K562 (cell line): ENCODE data around the gene NAA40. TPM values are rescaled to one million over a fixed set of nuclear protein-coding genes. Genes with fewer than 3 reads are reported as not detected.

ENCODE experiments used
- ATAC-seq: fragments of 200-7000 bp; cut with Tn5 transposase; 3 replicates; pipeline ENCODE4 v1.9.1; 2020; ENCODE audit warnings: moderate library complexity
- BruUV-seq: library from RNA; stranded (reverse); fragments of 400-500 nt; replicated peaks from 2 replicates; lab custom pipeline; 2021; lab: Mats Ljungman, UMichigan
- CTCF ChIA-PET: fragments of 300-600 bp; formaldehyde crosslinking; extraction: SDS; loops from one replicate; lab custom pipeline; 2021; ENCODE audit warnings: low intra/inter-chr PET ratio; lab: Yijun Ruan, JAX
- POLR2A ChIA-PET: fragments of 300-600, 350-650 bp; sonication (Branson Sonifier 250); formaldehyde crosslinking; extraction: SDS; loops from one replicate; lab custom pipeline; 2021; ENCODE audit warnings: antibody characterized with exemption, inconsistent platforms; lab: Yijun Ruan, JAX
- DNase-seq, 4 experiments: peaks; one replicate each; pipeline versions ENCODE4 v3.0.0 to v3.0.0-alpha.2; 2011 to 2018; ENCODE audit warnings: low spot score in 3 of 4, mixed read lengths in 3 of 4; ENCODE audit errors: extremely low read depth in 1 of 4
- FAIRE-seq: peaks from 2 replicates; lab custom pipeline; 2011; peaks lifted over from hg19 to GRCh38; lab: Jason Lieb, UNC
- H2AFZ ChIP-seq: 2 replicates; pipeline ENCODE4 v1.6.0; 2011; ENCODE audit warnings: low read depth, low read length, control low read depth, inconsistent platforms
- H3K27ac ChIP-seq: fragments of 200-600 bp; 3 replicates; pipeline ENCODE4 v1.8.0; 2011; ENCODE audit warnings: low read depth, mild to moderate bottlenecking, control low read depth, inconsistent platforms, low read length, moderate library complexity, mixed read lengths; ENCODE audit errors: extremely low read depth
- H3K27me3 ChIP-seq, 2 experiments: fragments of 300-600 bp in 1 of 2; 2 replicates in 1 of 2; 3 replicates in 1 of 2; pipeline versions ENCODE4 v1.6.0 to v1.8.0; 2011; ENCODE audit warnings: inconsistent platforms in 2 of 2, low read length in 2 of 2, mild to moderate bottlenecking in 1 of 2, mixed read lengths in 1 of 2, moderate library complexity in 1 of 2; ENCODE audit not compliant: control insufficient read depth in 2 of 2, insufficient read depth in 2 of 2
- H3K36me3 ChIP-seq: fragments of 300-600 bp; 3 replicates; pipeline ENCODE4 v1.8.0; 2011; ENCODE audit warnings: mild to moderate bottlenecking, low read length, inconsistent platforms; ENCODE audit not compliant: control insufficient read depth, insufficient read depth
- H3K4me1 ChIP-seq, 2 experiments: fragments of 200-600 bp in 1 of 2; replicated peaks in 1 of 2; 2 replicates in 1 of 2; 3 replicates in 1 of 2; pipeline versions ENCODE4 v1.5.1 to v1.8.0; 2011; ENCODE audit warnings: inconsistent platforms in 2 of 2, low read length in 2 of 2, mild to moderate bottlenecking in 1 of 2, mixed read lengths in 1 of 2, moderate library complexity in 1 of 2; ENCODE audit not compliant: control insufficient read depth in 2 of 2, insufficient read depth in 2 of 2
- H3K4me2 ChIP-seq: 2 replicates; pipeline ENCODE4 v1.6.1; 2011; ENCODE audit warnings: low read length, control low read depth, inconsistent platforms, mixed read lengths; ENCODE audit not compliant: insufficient read depth
- H3K4me3 ChIP-seq: fragments of 200-600 bp; sonication (generic), shearing (Covaris generic); 2 replicates; pipeline ENCODE4 v1.5.1; 2016; ENCODE audit warnings: control low read depth, inconsistent platforms
- H3K79me2 ChIP-seq: fragments of 200-600 bp; 3 replicates; pipeline ENCODE4 v1.8.0; 2011; ENCODE audit warnings: low read length, inconsistent platforms; ENCODE audit not compliant: control insufficient read depth, insufficient read depth
- H3K9ac ChIP-seq, 2 experiments: 2 replicates each; pipeline versions ENCODE4 v1.6.0 to v1.6.1; 2011; ENCODE audit warnings: low read depth in 2 of 2, low read length in 2 of 2, control low read depth in 1 of 2, inconsistent platforms in 1 of 2, mild to moderate bottlenecking in 1 of 2, mixed read lengths in 1 of 2; ENCODE audit not compliant: insufficient read depth in 1 of 2
- H3K9me1 ChIP-seq: one replicate; pipeline ENCODE4 v1.6.0; 2011; ENCODE audit warnings: inconsistent platforms, mild to moderate bottlenecking, low read length, moderate library complexity; ENCODE audit not compliant: control insufficient read depth, insufficient read depth
- H3K9me3 ChIP-seq: replicated peaks from 2 replicates; pipeline ENCODE4 v1.5.1; 2011; ENCODE audit warnings: low read depth, low read length, inconsistent platforms; ENCODE audit not compliant: control insufficient read depth, insufficient read depth
- H4K20me1 ChIP-seq: replicated peaks from 2 replicates; pipeline ENCODE4 v1.6.1; 2011; ENCODE audit warnings: low read length, inconsistent platforms, mixed read lengths; ENCODE audit not compliant: control insufficient read depth, insufficient read depth
- CBFB ChIP-seq: sonication (generic); formaldehyde crosslinking; IDR thresholded peaks from 2 replicates; pipeline ENCODE4 v1.4.0; 2020; ENCODE audit warnings: mild to moderate bottlenecking, missing genetic modification reagents
- CTCF ChIP-seq, 3 experiments: IDR thresholded peaks in 2 of 3; conservative IDR thresholded peaks in 1 of 3; 2 replicates each; pipeline ENCODE4 v1.5.1; 2011 to 2012; ENCODE audit warnings: low read length in 3 of 3, mild to moderate bottlenecking in 3 of 3, control low read depth in 2 of 3, improper control_type of control experiment in 1 of 3, inconsistent platforms in 1 of 3, low read depth in 1 of 3, mixed read lengths in 1 of 3, moderate library complexity in 1 of 3; ENCODE audit not compliant: insufficient read depth in 2 of 3
- GTF2B ChIP-seq: IDR thresholded peaks from 2 replicates; pipeline ENCODE4 v1.6.1; 2011; ENCODE audit not compliant: insufficient read length; ENCODE audit errors: extremely low read depth
- MAFK ChIP-seq: IDR thresholded peaks from 2 replicates; pipeline ENCODE4 v1.6.1; 2011; ENCODE audit warnings: low read length, improper control_type of control experiment
- NR1H2 ChIP-seq: sonication (generic); formaldehyde crosslinking; IDR thresholded peaks from 2 replicates; pipeline ENCODE4 v1.4.0; 2020; ENCODE audit warnings: mild to moderate bottlenecking, missing genetic modification reagents
- NR2C1 ChIP-seq, 2 experiments: fragments of 450-650 bp; IDR thresholded peaks; 2 replicates each; pipeline ENCODE4 v1.6.1; 2017; ENCODE audit warnings: mild to moderate bottlenecking in 2 of 2, antibody characterized with exemption in 1 of 2, inconsistent platforms in 1 of 2, missing compliant biosample characterization in 1 of 2, missing genetic modification characterization in 1 of 2
- PHF21A ChIP-seq: fragments of 450-650 bp; IDR thresholded peaks from 2 replicates; pipeline ENCODE4 v1.6.1; 2017; ENCODE audit warnings: low read depth, borderline replicate concordance
- POLR2B ChIP-seq: fragments of 450-650 bp; IDR thresholded peaks from 2 replicates; pipeline ENCODE4 v1.6.1; 2018; ENCODE audit warnings: low read depth; ENCODE audit not compliant: partially characterized antibody
- PRDM10 ChIP-seq: fragments of 450-650 bp; IDR thresholded peaks from 2 replicates; pipeline ENCODE4 v1.6.1; 2018; ENCODE audit not compliant: partially characterized antibody
- STAG1 ChIP-seq: sonication (generic); formaldehyde crosslinking; IDR thresholded peaks from 2 replicates; pipeline ENCODE4 v1.5.0; 2020; ENCODE audit warnings: missing genetic modification reagents, borderline replicate concordance
- STAT5A ChIP-seq: IDR thresholded peaks from 2 replicates; pipeline ENCODE4 v1.6.1; 2012; ENCODE audit warnings: low read length, inconsistent platforms, borderline replicate concordance
- TEAD1 ChIP-seq, 2 experiments: fragments of 450-650 bp in 1 of 2; sonication (generic) in 1 of 2; formaldehyde crosslinking; IDR thresholded peaks; 2 replicates each; pipeline versions ENCODE4 v1.4.0 to v1.8.0; 2020 to 2022; ENCODE audit warnings: mild to moderate bottlenecking in 2 of 2, missing genetic modification reagents in 1 of 2
- ZKSCAN8 ChIP-seq: fragments of 200-800 bp; sonication (Bioruptor generic); IDR thresholded peaks from 2 replicates; pipeline ENCODE4 v1.6.1; 2016; ENCODE audit warnings: missing genetic modification characterization, missing compliant biosample characterization
- WGBS: fragments of 100-300 bp; shearing (Covaris generic); methylation state at CpG from one replicate; pipeline ENCODE4 v1.1.6; 2016; ENCODE audit warnings: low coverage, mixed read lengths; ENCODE audit not compliant: insufficient coverage; ENCODE audit errors: missing lambda C conversion rate; 5-methylcytosine and 5-hydroxymethylcytosine counted together
- in situ Hi-C: fragments of 300-500 bp; cut with MboI; formaldehyde crosslinking; loops from 4 replicates; pipeline ENCODE4 v1.15.0; 2018; ENCODE audit warnings: inconsistent platforms, mixed read lengths
- intact Hi-C: fragments of 100-400 bp; cut with micrococcal nuclease; formaldehyde crosslinking; loops from 2 replicates; pipeline ENCODE4 v1.14.2; 2022
- polyA plus RNA-seq, 8 experiments: library from polyadenylated mRNA; depleted of rRNA in 4 of 8; stranded (reverse) in 5 of 8; unstranded in 3 of 8; fragments of >200 nt; fragmentation: Nextera tagmentation in 2 of 8; fragmentation: Illumina TruSeq in 1 of 8; extraction: Ambion mirVana in 2 of 8; extraction: Trizol in 1 of 8; gene quantifications; 2 replicates each; pipeline versions ENCODE4 v1.2.1 to v1.2.3, GENCODE V29; 2011 to 2014; ENCODE audit warnings: inconsistent platforms in 1 of 8, missing spikeins in 1 of 8
- total RNA-seq, 7 experiments: library from RNA; depleted of rRNA in 6 of 7; stranded (reverse); fragments of >200 nt in 6 of 7; fragmentation: Illumina TruSeq in 2 of 7; extraction: Trizol in 2 of 7; gene quantifications; 2 replicates each; pipeline versions ENCODE4 v1.2.1 to v1.2.3, GENCODE V29; 2011 to 2021; ENCODE audit warnings: low replicate concordance in 1 of 7

The NAA40 gene
- total and polyA plus RNA-seq, 9 of the 15 experiments (the other 6 are each of a cell fraction or from before 2014, with no cell fraction given), result 6.2 to 39.0 (median 23.1) TPM

GRCh38 chr11:63945477-63946163 lies 6.8 kb downstream of the NAA40 start:
- POLR2A ChIA-PET, result interaction anchor here (0.6 to 3.4 kb wide), 10 partner anchors 9 to 379 kb away, joined by 3 to 14 read pairs (median 3); no protein-coding TSS in a partner anchor
- CTCF ChIA-PET, result interaction anchor here (0.5 to 2.0 kb wide), 4 partner anchors 28 to 315 kb away, joined by 3 to 21 read pairs (median 4); partner anchors contain the start of gene RCOR2
- BruUV-seq, result no TSS peak
- H3K36me3 ChIP-seq, result peaks cover 79% of the 10 kb centered on the region
- DNase-seq, result peak; percentile 58 to 67 (median 62)
- WGBS, result 59% methylated on average over 14 of the region's 14 CpGs
- peak; percentile 80 for FAIRE-seq
- H3K9ac ChIP-seq, result peak overlapping the region in 1 of 2 experiments; percentile 71; a peak in 1 of 4 replicates
- H3K4me1 ChIP-seq, result peaks cover 35 to 40% of the 10 kb centered on the region in 2 experiments
- no peak overlapping the region for H2AFZ ChIP-seq
- H3K9me3 ChIP-seq, result no peaks in the 10 kb centered on the region
- in situ Hi-C loops, result loop anchor here (10.0 kb wide), 1 partner anchor 111 kb away; the partner anchor contains the start of gene MARK2
- intact Hi-C loops, result loop anchor here (1.0 kb wide), 1 partner anchor 108 kb away; no protein-coding TSS in a partner anchor
- no peaks in the 10 kb centered on the region for H3K27me3 ChIP-seq
- peaks cover 15% of the 10 kb centered on the region for H4K20me1 ChIP-seq
- no peak overlapping the region for H3K4me2 ChIP-seq
- H3K9me1 ChIP-seq, result peaks cover 4% of the 10 kb centered on the region
- H3K79me2 ChIP-seq, result peaks cover 49% of the 10 kb centered on the region
- ATAC-seq, result peak; percentile 89
- no peak overlapping the region; the same call in 2 of the 3 replicates for H3K27ac ChIP-seq
- no peak overlapping the region for H3K4me3 ChIP-seq
- TF ChIP-seq MAFK (no peak), PHF21A (0 out of 2 replicates have a peak, but pooled peaks have one; percentile 14), PRDM10 (peak; percentile 15), TEAD1 (CRISPR knock-in tag; IDR thresholded peaks at IDR 0.05) (peak in 1 of 2 experiments; percentile 69; a peak in 1 of 4 replicates), NR2C1 (IDR thresholded peaks at IDR 0.05) (no peak), NR2C1 (tag; IDR thresholded peaks at IDR 0.05) (no peak), STAT5A (no peak), GTF2B (no peak), STAG1 (CRISPR knock-in tag) (peak; percentile 16; the same call in 1 of the 2 replicates), CBFB (CRISPR knock-in tag) (0 out of 2 replicates have a peak, but pooled peaks have one; percentile 19), POLR2B (no peak), NR1H2 (CRISPR knock-in tag) (0 out of 2 replicates have a peak, but pooled peaks have one; percentile 69), CTCF (IDR thresholded peaks at IDR 0.05 in 2 of 3, conservative IDR thresholded peaks at IDR 0.05 in 1 of 3; ENCODE audit: insufficient read depth in 2 of 3, low read depth in 1 of 3, low read length in 3 of 3) (peak; percentile 69 to 78 (median 74)), ZKSCAN8 (no peak)
